HCT116 (cell line): ENCODE results near the gene SLC45A2. TPM values are rescaled to one million over a fixed set of nuclear protein-coding genes. Genes with fewer than 3 reads are reported as not detected.

Experiments used
- ATAC-seq: fragments of 200-7000 bp; cut with Tn5 transposase; 2 replicates; pipeline ENCODE4 v1.9.1; 2020; ENCODE audit warnings: mild to moderate bottlenecking, moderate library complexity
- BruUV-seq: library from RNA; stranded (reverse); fragments of 400-500 nt; replicated peaks from 2 replicates; lab custom pipeline; 2021; lab: Mats Ljungman, UMichigan
- CTCF ChIA-PET: fragments of 300-600 bp; sonication (Branson Sonifier 250); formaldehyde crosslinking; loops from one replicate; lab custom pipeline; 2021; ENCODE audit warnings: antibody characterized with exemption; lab: Charles Lee
- POLR2A ChIA-PET: fragments of 300-600, 350-600 bp; sonication (Branson Sonifier 250); formaldehyde crosslinking; loops from one replicate; lab custom pipeline; 2021; ENCODE audit warnings: antibody characterized with exemption; lab: Charles Lee
- RAD21 ChIA-PET, 2 experiments: fragments of 300-600 bp; sonication (Branson Sonifier 250); formaldehyde crosslinking; loops; one replicate each; lab custom pipeline; 2023; ENCODE audit warnings: low total read pairs in 2 of 2; ENCODE audit not compliant: uncharacterized antibody in 2 of 2, unreplicated experiment in 2 of 2, low non-redundant PET in 1 of 2; lab: Charles Lee
- DNase-seq: peaks from one replicate; pipeline ENCODE4 v3.0.0-alpha.2; 2010; ENCODE audit warnings: low read depth, low spot score
- H2AFZ ChIP-seq: fragments of 200-600 bp; shearing (Covaris generic), sonication (generic); 2 replicates; pipeline ENCODE4 v1.6.1; 2017; ENCODE audit warnings: low read depth, mixed run types, mixed read lengths, antibody characterized with exemption, low read length; ENCODE audit not compliant: poor library complexity, severe bottlenecking
- H3K27ac ChIP-seq: 2 replicates; pipeline ENCODE4 v1.5.1; 2012; ENCODE audit warnings: low read depth, low read length
- H3K27me3 ChIP-seq: fragments of 200-600 bp; sonication (generic); 2 replicates; pipeline ENCODE4 v1.6.1; 2016; ENCODE audit warnings: mixed run types, low read length, mixed read lengths; ENCODE audit not compliant: insufficient read depth
- H3K36me3 ChIP-seq, 2 experiments: fragments of 200-500 bp in 1 of 2; fragments of 200-600 bp in 1 of 2; sonication (Bioruptor generic) in 1 of 2; sonication (generic) in 1 of 2; 2 replicates each; pipeline versions ENCODE4 v1.5.1 to v1.6.1; 2014 to 2016; ENCODE audit warnings: low read length in 2 of 2, inconsistent platforms in 1 of 2, mixed read lengths in 1 of 2, mixed run types in 1 of 2; ENCODE audit not compliant: insufficient read depth in 2 of 2, control insufficient read depth in 1 of 2
- H3K4me1 ChIP-seq, 2 experiments: fragments of 200-600 bp in 1 of 2; sonication (generic) in 1 of 2; 2 replicates each; pipeline versions ENCODE4 v1.5.1 to v1.6.1; 2012 to 2017; ENCODE audit warnings: low read length in 2 of 2, inconsistent platforms in 1 of 2, mild to moderate bottlenecking in 1 of 2, mixed read lengths in 1 of 2, mixed run types in 1 of 2, moderate library complexity in 1 of 2; ENCODE audit not compliant: insufficient read depth in 2 of 2, control insufficient read depth in 1 of 2
- H3K4me2 ChIP-seq: fragments of 200-600 bp; sonication (generic); 2 replicates; pipeline ENCODE4 v1.6.1; 2017; ENCODE audit warnings: mixed run types, low read length, mixed read lengths
- H3K4me3 ChIP-seq, 2 experiments: fragments of 200-600 bp in 1 of 2; sonication (generic) in 1 of 2; replicated peaks in 1 of 2; 2 replicates each; pipeline ENCODE4 v1.5.1; 2011 to 2016; ENCODE audit warnings: low read length in 2 of 2, control low read depth in 1 of 2, low read depth in 1 of 2, mild to moderate bottlenecking in 1 of 2, mixed read lengths in 1 of 2, mixed run types in 1 of 2
- H3K79me2 ChIP-seq: fragments of 200-600 bp; sonication (generic); 2 replicates; pipeline ENCODE4 v1.6.1; 2017; ENCODE audit warnings: mild to moderate bottlenecking, mixed run types, low read length, moderate library complexity, mixed read lengths; ENCODE audit not compliant: insufficient read depth
- H3K9ac ChIP-seq: fragments of 200-600 bp; sonication (generic); 2 replicates; pipeline ENCODE4 v1.6.1; 2016; ENCODE audit warnings: low read length, mixed read lengths
- H3K9me2 ChIP-seq: fragments of 200-600 bp; sonication (generic), shearing (Covaris generic); 2 replicates; pipeline ENCODE4 v1.6.1; 2017; ENCODE audit warnings: mixed run types, mild to moderate bottlenecking, moderate library complexity; ENCODE audit not compliant: insufficient read depth
- H3K9me3 ChIP-seq, 2 experiments: fragments of 200-500 bp in 1 of 2; fragments of 200-600 bp in 1 of 2; sonication (Bioruptor generic) in 1 of 2; sonication (generic) in 1 of 2; 2 replicates each; pipeline ENCODE4 v1.6.1; 2014 to 2017; ENCODE audit warnings: low read length in 2 of 2, mixed read lengths in 2 of 2, inconsistent platforms in 1 of 2, low read depth in 1 of 2, mild to moderate bottlenecking in 1 of 2, mixed run types in 1 of 2, moderate library complexity in 1 of 2; ENCODE audit not compliant: control insufficient read depth in 1 of 2, insufficient read depth in 1 of 2
- H4K20me1 ChIP-seq: fragments of 200-600 bp; sonication (generic), shearing (Covaris generic); 2 replicates; pipeline ENCODE4 v1.6.1; 2017; ENCODE audit warnings: mixed run types, mild to moderate bottlenecking, moderate library complexity; ENCODE audit not compliant: insufficient read depth
- CBX3 ChIP-seq: IDR thresholded peaks from 2 replicates; pipeline ENCODE4 v1.6.1; 2012; ENCODE audit warnings: low read depth
- EGR1 ChIP-seq: IDR thresholded peaks from 2 replicates; pipeline ENCODE4 v1.6.1; 2012; ENCODE audit warnings: low read depth
- ELF1 ChIP-seq: IDR thresholded peaks from 2 replicates; pipeline ENCODE4 v1.6.1; 2012; ENCODE audit warnings: low read depth, borderline replicate concordance
- EZH2 ChIP-seq: fragments of 200-600 bp; sonication (generic); IDR thresholded peaks from 2 replicates; pipeline ENCODE4 v1.6.1; 2017; ENCODE audit warnings: antibody characterized with exemption, mixed run types
- EZH2phosphoT487 ChIP-seq: fragments of 200-600 bp; IDR thresholded peaks from 2 replicates; pipeline ENCODE4 v1.6.1; 2018; ENCODE audit warnings: antibody characterized with exemption, borderline replicate concordance
- FOSL1 ChIP-seq: IDR thresholded peaks from 2 replicates; pipeline ENCODE4 v1.6.1; 2012; ENCODE audit warnings: low read depth
- JUND ChIP-seq: IDR thresholded peaks from 2 replicates; pipeline ENCODE4 v1.6.1; 2012
- POLR2AphosphoS5 ChIP-seq: IDR thresholded peaks from 2 replicates; pipeline ENCODE4 v1.6.1; 2011; ENCODE audit warnings: mild to moderate bottlenecking, low read depth, low read length, moderate library complexity
- RAD21 ChIP-seq: IDR thresholded peaks from 2 replicates; pipeline ENCODE4 v1.6.1; 2012; ENCODE audit warnings: low read depth, mild to moderate bottlenecking
- SIN3A ChIP-seq: IDR thresholded peaks from 2 replicates; pipeline ENCODE4 v1.6.1; 2012; ENCODE audit warnings: low read depth
- SRF ChIP-seq: IDR thresholded peaks from 2 replicates; pipeline ENCODE4 v1.6.1; 2012; ENCODE audit warnings: low read depth
- YY1 ChIP-seq: IDR thresholded peaks from 2 replicates; pipeline ENCODE4 v1.6.1; 2011; ENCODE audit warnings: low read length, low read depth, moderate library complexity, mild to moderate bottlenecking; ENCODE audit not compliant: insufficient replicate concordance; ENCODE audit errors: extremely low read depth
- ZFX ChIP-seq: fragments of 450-650 bp; IDR thresholded peaks from 2 replicates; pipeline ENCODE4 v1.6.1; 2017
- ZNF274 ChIP-seq: fragments of 200-500 bp; sonication (Bioruptor generic); IDR thresholded peaks from 2 replicates; pipeline ENCODE4 v1.6.1; 2014; ENCODE audit warnings: mild to moderate bottlenecking, low read depth, low read length, inconsistent platforms
- intact Hi-C: fragments of 100-400 bp; cut with micrococcal nuclease; formaldehyde crosslinking; loops from 2 replicates; pipeline ENCODE4 v1.10.0; 2022
- total RNA-seq: library from RNA; stranded (reverse); gene quantifications from one replicate; pipeline ENCODE4 v1.2.1, GENCODE V29; 2021; ENCODE audit not compliant: unreplicated experiment
- TF ChIP-seq, protein P1 (sequence below), 3 experiments: fragments of 200-600 bp in 1 of 3; sonication (generic) in 1 of 3; IDR thresholded peaks in 2 of 3; conservative IDR thresholded peaks in 1 of 3; 2 replicates each; pipeline ENCODE4 v1.5.1; 2012 to 2017; ENCODE audit warnings: low read depth in 2 of 3, low read length in 2 of 3, antibody characterized with exemption in 1 of 3, borderline replicate concordance in 1 of 3, control low read depth in 1 of 3, mild to moderate bottlenecking in 1 of 3, mixed read lengths in 1 of 3, mixed run types in 1 of 3, moderate library complexity in 1 of 3; ENCODE audit not compliant: insufficient read depth in 1 of 3
- TF ChIP-seq, protein P2 (sequence below): IDR thresholded peaks from 2 replicates; pipeline ENCODE4 v1.6.1; 2012
- TF ChIP-seq, protein P3 (sequence below): IDR thresholded peaks from 2 replicates; pipeline ENCODE4 v1.6.1; 2012; ENCODE audit warnings: low read depth
- TF ChIP-seq, protein P4 (sequence below): IDR thresholded peaks from 2 replicates; pipeline ENCODE4 v1.6.1; 2012
- TF ChIP-seq, protein P5 (sequence below): IDR thresholded peaks from 2 replicates; pipeline ENCODE4 v1.6.1; 2011; ENCODE audit warnings: mild to moderate bottlenecking, low read length, moderate library complexity; ENCODE audit not compliant: insufficient replicate concordance; ENCODE audit errors: extremely low read depth

SLC45A2 gene
- total RNA-seq, 1 experiment from 2014 or later: not detected

DNA sequence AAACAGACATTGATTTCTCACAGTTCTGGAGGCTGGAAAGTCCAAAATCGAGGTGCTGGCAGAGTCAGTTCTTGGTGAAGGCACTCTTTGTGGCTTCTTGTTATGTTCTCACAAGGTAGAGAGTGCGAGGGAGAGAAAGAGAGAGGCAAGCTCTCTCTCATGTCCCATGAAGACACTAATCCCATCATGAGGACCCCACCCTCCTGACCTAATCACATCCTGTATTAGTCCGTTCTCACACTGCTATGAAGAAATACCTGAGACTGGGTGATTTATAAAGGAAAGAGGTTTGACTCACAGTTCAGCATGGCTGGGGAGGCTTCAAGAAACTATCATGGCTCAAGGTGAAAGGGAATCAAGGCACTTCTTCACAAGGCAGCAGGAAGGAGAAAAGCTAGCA lies 29.1 kb upstream of the SLC45A2 start:
- Histone ChIP-seq H3K9me3 (no peaks in the 10 kb centered on the region), H3K4me1 (peaks cover 0 to 4% of the 10 kb centered on the region in 2 experiments; a peak in 2 of 4 replicates), H3K9ac (no peak overlapping the region), H3K79me2 (no peaks in the 10 kb centered on the region), H3K27ac (no peak overlapping the region), H3K27me3 (no peaks in the 10 kb centered on the region), H3K9me2 (no peaks in the 10 kb centered on the region), H3K36me3 (no peaks in the 10 kb centered on the region), H3K4me2 (no peak overlapping the region), H4K20me1 (no peaks in the 10 kb centered on the region), H2AFZ (no peak overlapping the region), H3K4me3 (no peak overlapping the region)
- TF ChIP-seq SRF (no peak), POLR2AphosphoS5 (no peak), CBX3 (no peak), YY1 (no peak), ELF1 (no peak), ZNF274 (no peak), FOSL1 (no peak), ZFX (no peak), EZH2phosphoT487 (no peak), SIN3A (no peak), JUND (no peak), EZH2 (no peak), RAD21 (no peak), EGR1 (no peak)
- TF ChIP-seq, protein P1, sequence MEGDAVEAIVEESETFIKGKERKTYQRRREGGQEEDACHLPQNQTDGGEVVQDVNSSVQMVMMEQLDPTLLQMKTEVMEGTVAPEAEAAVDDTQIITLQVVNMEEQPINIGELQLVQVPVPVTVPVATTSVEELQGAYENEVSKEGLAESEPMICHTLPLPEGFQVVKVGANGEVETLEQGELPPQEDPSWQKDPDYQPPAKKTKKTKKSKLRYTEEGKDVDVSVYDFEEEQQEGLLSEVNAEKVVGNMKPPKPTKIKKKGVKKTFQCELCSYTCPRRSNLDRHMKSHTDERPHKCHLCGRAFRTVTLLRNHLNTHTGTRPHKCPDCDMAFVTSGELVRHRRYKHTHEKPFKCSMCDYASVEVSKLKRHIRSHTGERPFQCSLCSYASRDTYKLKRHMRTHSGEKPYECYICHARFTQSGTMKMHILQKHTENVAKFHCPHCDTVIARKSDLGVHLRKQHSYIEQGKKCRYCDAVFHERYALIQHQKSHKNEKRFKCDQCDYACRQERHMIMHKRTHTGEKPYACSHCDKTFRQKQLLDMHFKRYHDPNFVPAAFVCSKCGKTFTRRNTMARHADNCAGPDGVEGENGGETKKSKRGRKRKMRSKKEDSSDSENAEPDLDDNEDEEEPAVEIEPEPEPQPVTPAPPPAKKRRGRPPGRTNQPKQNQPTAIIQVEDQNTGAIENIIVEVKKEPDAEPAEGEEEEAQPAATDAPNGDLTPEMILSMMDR (IDR thresholded peaks at IDR 0.05 in 2 of 3, conservative IDR thresholded peaks at IDR 0.05 in 1 of 3; ENCODE audit: borderline replicate concordance in 1 of 3, insufficient read depth in 1 of 3, low read depth in 2 of 3, low read length in 2 of 3): no peak
- TF ChIP-seq, protein P2, sequence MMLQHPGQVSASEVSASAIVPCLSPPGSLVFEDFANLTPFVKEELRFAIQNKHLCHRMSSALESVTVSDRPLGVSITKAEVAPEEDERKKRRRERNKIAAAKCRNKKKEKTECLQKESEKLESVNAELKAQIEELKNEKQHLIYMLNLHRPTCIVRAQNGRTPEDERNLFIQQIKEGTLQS: no peak
- TF ChIP-seq, protein P3, sequence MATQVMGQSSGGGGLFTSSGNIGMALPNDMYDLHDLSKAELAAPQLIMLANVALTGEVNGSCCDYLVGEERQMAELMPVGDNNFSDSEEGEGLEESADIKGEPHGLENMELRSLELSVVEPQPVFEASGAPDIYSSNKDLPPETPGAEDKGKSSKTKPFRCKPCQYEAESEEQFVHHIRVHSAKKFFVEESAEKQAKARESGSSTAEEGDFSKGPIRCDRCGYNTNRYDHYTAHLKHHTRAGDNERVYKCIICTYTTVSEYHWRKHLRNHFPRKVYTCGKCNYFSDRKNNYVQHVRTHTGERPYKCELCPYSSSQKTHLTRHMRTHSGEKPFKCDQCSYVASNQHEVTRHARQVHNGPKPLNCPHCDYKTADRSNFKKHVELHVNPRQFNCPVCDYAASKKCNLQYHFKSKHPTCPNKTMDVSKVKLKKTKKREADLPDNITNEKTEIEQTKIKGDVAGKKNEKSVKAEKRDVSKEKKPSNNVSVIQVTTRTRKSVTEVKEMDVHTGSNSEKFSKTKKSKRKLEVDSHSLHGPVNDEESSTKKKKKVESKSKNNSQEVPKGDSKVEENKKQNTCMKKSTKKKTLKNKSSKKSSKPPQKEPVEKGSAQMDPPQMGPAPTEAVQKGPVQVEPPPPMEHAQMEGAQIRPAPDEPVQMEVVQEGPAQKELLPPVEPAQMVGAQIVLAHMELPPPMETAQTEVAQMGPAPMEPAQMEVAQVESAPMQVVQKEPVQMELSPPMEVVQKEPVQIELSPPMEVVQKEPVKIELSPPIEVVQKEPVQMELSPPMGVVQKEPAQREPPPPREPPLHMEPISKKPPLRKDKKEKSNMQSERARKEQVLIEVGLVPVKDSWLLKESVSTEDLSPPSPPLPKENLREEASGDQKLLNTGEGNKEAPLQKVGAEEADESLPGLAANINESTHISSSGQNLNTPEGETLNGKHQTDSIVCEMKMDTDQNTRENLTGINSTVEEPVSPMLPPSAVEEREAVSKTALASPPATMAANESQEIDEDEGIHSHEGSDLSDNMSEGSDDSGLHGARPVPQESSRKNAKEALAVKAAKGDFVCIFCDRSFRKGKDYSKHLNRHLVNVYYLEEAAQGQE: no peak
- TF ChIP-seq, protein P4, sequence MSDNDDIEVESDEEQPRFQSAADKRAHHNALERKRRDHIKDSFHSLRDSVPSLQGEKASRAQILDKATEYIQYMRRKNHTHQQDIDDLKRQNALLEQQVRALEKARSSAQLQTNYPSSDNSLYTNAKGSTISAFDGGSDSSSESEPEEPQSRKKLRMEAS: no peak
- TF ChIP-seq, protein P5, sequence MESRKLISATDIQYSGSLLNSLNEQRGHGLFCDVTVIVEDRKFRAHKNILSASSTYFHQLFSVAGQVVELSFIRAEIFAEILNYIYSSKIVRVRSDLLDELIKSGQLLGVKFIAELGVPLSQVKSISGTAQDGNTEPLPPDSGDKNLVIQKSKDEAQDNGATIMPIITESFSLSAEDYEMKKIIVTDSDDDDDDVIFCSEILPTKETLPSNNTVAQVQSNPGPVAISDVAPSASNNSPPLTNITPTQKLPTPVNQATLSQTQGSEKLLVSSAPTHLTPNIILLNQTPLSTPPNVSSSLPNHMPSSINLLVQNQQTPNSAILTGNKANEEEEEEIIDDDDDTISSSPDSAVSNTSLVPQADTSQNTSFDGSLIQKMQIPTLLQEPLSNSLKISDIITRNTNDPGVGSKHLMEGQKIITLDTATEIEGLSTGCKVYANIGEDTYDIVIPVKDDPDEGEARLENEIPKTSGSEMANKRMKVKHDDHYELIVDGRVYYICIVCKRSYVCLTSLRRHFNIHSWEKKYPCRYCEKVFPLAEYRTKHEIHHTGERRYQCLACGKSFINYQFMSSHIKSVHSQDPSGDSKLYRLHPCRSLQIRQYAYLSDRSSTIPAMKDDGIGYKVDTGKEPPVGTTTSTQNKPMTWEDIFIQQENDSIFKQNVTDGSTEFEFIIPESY: no peak
- no peak for DNase-seq
- ChIA-PET CTCF (no interaction called here), RAD21 (no interaction called here), POLR2A (no interaction called here)
- no TSS peak for BruUV-seq
- no peak for ATAC-seq
- intact Hi-C loops: no loop called here
